ENCODE results near the gene POPDC2.
A peak's percentile ranks its signal among the peaks of the same experiment; 100 is the strongest.

DNA sequence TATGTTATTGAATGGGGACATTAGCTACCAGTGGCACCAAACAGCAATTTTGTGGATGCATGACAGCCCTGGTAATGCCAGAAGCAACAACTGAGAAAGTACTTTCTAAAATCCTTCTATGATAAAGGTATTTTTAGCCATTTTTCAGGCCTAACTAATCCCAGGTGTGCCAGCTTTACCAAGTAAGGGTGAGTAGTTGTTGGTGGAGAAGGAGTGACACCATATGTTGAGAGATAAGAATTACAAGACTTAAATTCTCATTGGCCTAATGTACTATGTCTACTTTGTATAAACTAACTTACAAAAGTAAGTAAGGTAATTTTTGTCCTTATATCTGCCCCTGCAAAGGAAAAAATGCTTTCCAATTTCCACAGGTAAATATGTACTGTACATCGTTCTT, 20.9 kb upstream of the POPDC2 start:
- TF ChIP-seq CTCF (IDR thresholded peaks at IDR 0.05) = peak; percentile 70
- no peak for TF ChIP-seq EZH2 (IDR thresholded peaks at IDR 0.05; ENCODE audit: borderline replicate concordance, insufficient read depth, low read depth, low read length, poor library complexity, severe bottlenecking)
